GM21717 (cell line): Measurements from ENCODE around the gene PGLYRP4.

Experiments
- ATAC-seq: cut with Tn5 transposase; IDR thresholded peaks from one replicate; pipeline ENCODE4 v1.9.1; 2021; ENCODE audit warnings: mild to moderate bottlenecking, moderate library complexity; ENCODE audit not compliant: unreplicated experiment

PGLYRP4 gene

GRCh38 chr1:153375511-153375910 is 26.9 kb upstream of the PGLYRP4 start, which contains the start of gene S100A12:
Gene S100A12 (minus strand): TSS chr1:153375621. CDS start chr1:153374592, 1,029 bp downstream.
- ATAC-seq: no peak

GRCh38 chr1:153374071-153374470 is 25.4 kb upstream of the PGLYRP4 start:
- ATAC-seq: no peak

GRCh38 chr1:153372571-153372970 is 23.9 kb upstream of the PGLYRP4 start:
- no peak for ATAC-seq

GRCh38 chr1:153371231-153371630 is 22.6 kb upstream of the PGLYRP4 start:
- no peak for ATAC-seq

- ATAC-seq: no peak
Observed at GRCh38 chr1:153370146-153370545, 21.5 kb upstream of the PGLYRP4 start.

- no peak for ATAC-seq
Observed at GRCh38 chr1:153368495-153368894, 19.9 kb upstream of the PGLYRP4 start.

- ATAC-seq: no peak
Observed at GRCh38 chr1:153367090-153367489, 18.4 kb upstream of the PGLYRP4 start.

GRCh38 chr1:153366261-153366660 is 17.6 kb upstream of the PGLYRP4 start:
- ATAC-seq: no peak

GRCh38 chr1:153365696-153366095 is 17.1 kb upstream of the PGLYRP4 start:
- no peak for ATAC-seq

GRCh38 chr1:153364766-153365666 is 16.4 kb upstream of the PGLYRP4 start:
- no peak for ATAC-seq

- no peak for ATAC-seq
Observed at GRCh38 chr1:153364156-153364555, 15.5 kb upstream of the PGLYRP4 start.

- ATAC-seq: no peak
Observed at GRCh38 chr1:153363641-153364040, 15.0 kb upstream of the PGLYRP4 start.

GRCh38 chr1:153362187-153362775 is 13.6 kb upstream of the PGLYRP4 start:
- no peak for ATAC-seq

GRCh38 chr1:153361480-153362109 is 13.0 kb upstream of the PGLYRP4 start:
- ATAC-seq: no peak

GRCh38 chr1:153360592-153361479 is 12.2 kb upstream of the PGLYRP4 start:
- ATAC-seq: no peak

GRCh38 chr1:153360190-153360589 is 11.5 kb upstream of the PGLYRP4 start:
- no peak for ATAC-seq

GRCh38 chr1:153359241-153359640 is 10.6 kb upstream of the PGLYRP4 start:
- no peak for ATAC-seq

- no peak for ATAC-seq
Observed at GRCh38 chr1:153358691-153358975, 10.0 kb upstream of the PGLYRP4 start.

GRCh38 chr1:153357853-153358690 is 9.4 kb upstream of the PGLYRP4 start, which contains the start of gene S100A9:
Gene S100A9 (plus strand): TSS chr1:153357854. CDS start chr1:153358284, 430 bp downstream.
- no peak for ATAC-seq
